Epithelial cell of proximal tubule (primary cell): ENCODE data around the gene DEPDC5. TPM values are rescaled to one million over a fixed set of nuclear protein-coding genes. Genes with fewer than 3 reads are reported as not detected.

ENCODE experiments used
- DNase-seq: peaks from one replicate; pipeline ENCODE4 v3.0.0-alpha.2; 2011; ENCODE audit warnings: low read depth
- H3K4me3 ChIP-seq: 2 replicates; pipeline ENCODE4 v1.5.1; 2011; ENCODE audit warnings: low read depth, mild to moderate bottlenecking, low read length
- CTCF ChIP-seq: conservative IDR thresholded peaks from 2 replicates; pipeline ENCODE4 v1.5.1; 2012; ENCODE audit warnings: low read depth, mild to moderate bottlenecking, low read length
- total RNA-seq: library from RNA; depleted of rRNA; stranded (reverse); fragments of >200 nt; gene quantifications from 2 replicates; pipeline ENCODE4 v1.2.3, GENCODE V29; 2015

DEPDC5 gene
- total RNA-seq, 1 donor from 2014 or later, result 5.4 TPM

DNA sequence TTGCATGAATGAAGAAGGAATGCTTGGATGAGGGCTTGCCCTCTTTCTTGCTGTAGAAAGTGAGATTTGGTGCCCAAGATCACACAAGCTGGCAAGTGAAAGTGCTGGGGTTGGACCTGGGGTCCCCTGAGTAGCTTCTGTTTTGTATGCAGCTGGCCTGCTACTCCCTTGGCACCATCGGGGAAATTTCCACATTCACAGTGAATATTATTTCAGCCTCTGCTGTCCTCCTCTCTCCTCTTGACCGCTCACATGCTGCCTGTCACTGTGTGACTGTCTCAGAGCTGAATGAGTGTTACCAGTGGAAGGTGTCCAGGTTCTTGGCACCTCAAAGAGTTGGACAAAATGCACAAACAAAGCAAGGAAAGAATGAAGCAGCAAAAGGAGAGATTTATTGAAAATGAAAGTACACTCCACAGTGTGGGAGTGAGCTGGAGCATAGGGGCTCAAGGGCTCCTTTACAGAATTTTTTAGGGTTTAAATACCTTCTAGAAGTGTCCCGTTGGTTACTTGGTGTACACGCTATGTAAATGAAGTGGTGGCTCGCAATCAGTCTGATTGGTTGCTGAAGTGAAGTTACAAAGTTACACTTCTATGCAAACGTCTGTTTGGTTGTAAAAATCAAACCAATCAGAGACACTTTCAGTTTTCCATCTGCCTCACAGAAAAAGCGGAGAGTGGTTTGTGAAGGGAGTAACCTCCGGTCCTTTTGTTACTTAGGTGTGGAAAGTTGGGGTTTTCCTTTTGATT, 87.4 kb downstream of the DEPDC5 start:
- DNase-seq, result no peak
- TF ChIP-seq CTCF, result no peak
- no peak overlapping the region for H3K4me3 ChIP-seq

GRCh38 chr22:31843526-31843925, 89.7 kb downstream of the DEPDC5 start:
- no peak for TF ChIP-seq CTCF
- H3K4me3 ChIP-seq, result no peak overlapping the region
- no peak for DNase-seq

DNA sequence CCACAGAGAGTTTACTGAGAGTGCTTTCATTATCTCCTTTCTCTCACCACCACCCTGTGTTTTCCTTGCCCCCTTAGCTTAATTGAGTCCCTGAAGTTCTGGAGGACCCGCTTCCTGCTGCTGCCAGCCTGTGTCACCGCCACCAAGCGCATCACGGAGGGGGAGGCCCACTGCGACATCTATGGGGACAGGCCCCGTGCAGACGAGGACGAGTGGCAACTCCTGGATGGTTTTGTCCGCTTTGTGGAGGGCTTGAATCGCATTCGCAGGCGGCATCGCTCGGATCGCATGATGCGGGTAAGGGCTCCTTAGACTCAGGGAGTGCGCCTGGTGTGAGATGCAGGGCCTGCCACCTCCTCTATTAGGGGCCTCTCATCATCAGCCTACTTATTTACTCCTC, 91.1 kb downstream of the DEPDC5 start:
- TF ChIP-seq CTCF, result no peak
- no peak for DNase-seq

GRCh38 chr22:31846161-31847115, 92.6 kb downstream of the DEPDC5 start:
- TF ChIP-seq CTCF, result peak; percentile 34
- no peak for DNase-seq
- H3K4me3 ChIP-seq, result no peak overlapping the region

More for the DNA sequence above, 91.1 kb downstream of the DEPDC5 start:
- no peak overlapping the region for H3K4me3 ChIP-seq

DNA sequence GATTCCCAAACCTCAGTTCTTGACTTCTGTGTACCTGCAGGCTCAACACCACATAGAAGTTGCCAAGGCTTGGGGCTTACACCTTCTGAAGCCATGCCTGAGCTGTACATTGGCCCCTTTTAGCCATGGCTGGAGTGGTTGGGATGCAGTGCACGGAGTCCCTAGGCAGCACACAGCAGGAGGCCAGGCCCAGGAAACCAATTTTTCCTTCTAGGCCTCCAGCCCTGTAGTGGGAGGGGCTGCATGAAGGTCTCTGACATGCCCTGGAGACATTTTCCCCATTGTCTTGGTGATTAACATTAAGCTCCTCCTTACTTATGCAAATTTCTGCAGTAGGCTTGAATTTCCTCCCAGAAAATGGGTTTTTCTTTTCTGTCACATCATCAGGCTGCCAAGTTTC, 94.6 kb downstream of the DEPDC5 start:
- no peak for DNase-seq
- TF ChIP-seq CTCF, result no peak
- no peak overlapping the region for H3K4me3 ChIP-seq

- no peak for DNase-seq
- no peak for TF ChIP-seq CTCF
- no peak overlapping the region for H3K4me3 ChIP-seq
Observed at GRCh38 chr22:31850135-31850534, 96.3 kb downstream of the DEPDC5 start.
